OCI-LY1 (cell line): ENCODE measurements around the gene IRAK1BP1.
"Not testable (repeated sequence)": the region's sequence is repeated elsewhere in the genome, so short reads cannot be mapped to it uniquely, and the experiment has no call there.

ENCODE experiments used
- EZH2 ChIP-seq: fragments of 200-600 bp; sonication (generic), shearing (Covaris generic); IDR thresholded peaks from 2 replicates; pipeline ENCODE4 v1.8.0; 2017; ENCODE audit warnings: borderline replicate concordance, mixed run types, mild to moderate bottlenecking, antibody characterized with exemption, low read length, moderate library complexity, mixed read lengths
- TF ChIP-seq, protein P1 (sequence below): fragments of 200-600 bp; sonication (generic), shearing (Covaris generic); IDR thresholded peaks from 2 replicates; pipeline ENCODE4 v1.5.1; 2017; ENCODE audit warnings: mild to moderate bottlenecking, antibody characterized with exemption, low read length, moderate library complexity, mixed read lengths

DNA sequence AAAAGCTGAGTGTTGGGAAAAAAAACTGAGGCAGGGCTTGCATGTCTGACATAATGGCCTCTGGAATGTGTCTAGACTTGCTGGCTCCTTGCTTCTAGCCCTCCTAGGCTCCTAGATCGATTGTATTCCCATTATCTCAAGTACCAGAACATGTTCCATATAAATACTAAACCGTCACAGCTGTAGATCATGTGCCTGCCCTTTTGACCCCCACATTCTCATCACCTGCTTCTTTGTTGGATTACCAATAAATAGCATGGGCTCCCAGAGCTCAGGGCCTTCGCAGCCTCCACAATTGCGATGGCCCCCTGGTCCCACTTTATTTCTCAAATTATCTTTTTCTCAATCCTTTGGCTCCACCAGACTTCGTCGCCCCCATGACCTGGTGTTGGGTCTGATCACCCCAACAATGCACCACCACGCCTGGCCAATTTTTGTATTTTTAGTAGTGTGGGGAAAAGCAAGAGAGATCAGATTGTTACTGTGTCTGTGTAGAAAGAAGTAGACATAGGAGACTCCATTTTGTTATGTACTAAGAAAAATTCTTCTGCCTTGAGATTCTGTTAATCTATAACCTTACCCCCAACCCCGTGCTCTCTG is 8.9 kb upstream of the IRAK1BP1 start:
- TF ChIP-seq, protein P1, sequence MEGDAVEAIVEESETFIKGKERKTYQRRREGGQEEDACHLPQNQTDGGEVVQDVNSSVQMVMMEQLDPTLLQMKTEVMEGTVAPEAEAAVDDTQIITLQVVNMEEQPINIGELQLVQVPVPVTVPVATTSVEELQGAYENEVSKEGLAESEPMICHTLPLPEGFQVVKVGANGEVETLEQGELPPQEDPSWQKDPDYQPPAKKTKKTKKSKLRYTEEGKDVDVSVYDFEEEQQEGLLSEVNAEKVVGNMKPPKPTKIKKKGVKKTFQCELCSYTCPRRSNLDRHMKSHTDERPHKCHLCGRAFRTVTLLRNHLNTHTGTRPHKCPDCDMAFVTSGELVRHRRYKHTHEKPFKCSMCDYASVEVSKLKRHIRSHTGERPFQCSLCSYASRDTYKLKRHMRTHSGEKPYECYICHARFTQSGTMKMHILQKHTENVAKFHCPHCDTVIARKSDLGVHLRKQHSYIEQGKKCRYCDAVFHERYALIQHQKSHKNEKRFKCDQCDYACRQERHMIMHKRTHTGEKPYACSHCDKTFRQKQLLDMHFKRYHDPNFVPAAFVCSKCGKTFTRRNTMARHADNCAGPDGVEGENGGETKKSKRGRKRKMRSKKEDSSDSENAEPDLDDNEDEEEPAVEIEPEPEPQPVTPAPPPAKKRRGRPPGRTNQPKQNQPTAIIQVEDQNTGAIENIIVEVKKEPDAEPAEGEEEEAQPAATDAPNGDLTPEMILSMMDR = not testable (repeated sequence)
- not testable (repeated sequence) for TF ChIP-seq EZH2
